HG03520 (cell line): Measurements from ENCODE around the gene TM6SF1.
"Not testable (repeated sequence)": the region's sequence is repeated elsewhere in the genome, so short reads cannot be mapped to it uniquely, and the experiment has no call there.

Experiments used
- ATAC-seq: cut with Tn5 transposase; IDR thresholded peaks from one replicate; pipeline ENCODE4 v1.9.1; 2021; ENCODE audit warnings: mild to moderate bottlenecking, moderate library complexity; ENCODE audit not compliant: unreplicated experiment

TM6SF1 gene

DNA sequence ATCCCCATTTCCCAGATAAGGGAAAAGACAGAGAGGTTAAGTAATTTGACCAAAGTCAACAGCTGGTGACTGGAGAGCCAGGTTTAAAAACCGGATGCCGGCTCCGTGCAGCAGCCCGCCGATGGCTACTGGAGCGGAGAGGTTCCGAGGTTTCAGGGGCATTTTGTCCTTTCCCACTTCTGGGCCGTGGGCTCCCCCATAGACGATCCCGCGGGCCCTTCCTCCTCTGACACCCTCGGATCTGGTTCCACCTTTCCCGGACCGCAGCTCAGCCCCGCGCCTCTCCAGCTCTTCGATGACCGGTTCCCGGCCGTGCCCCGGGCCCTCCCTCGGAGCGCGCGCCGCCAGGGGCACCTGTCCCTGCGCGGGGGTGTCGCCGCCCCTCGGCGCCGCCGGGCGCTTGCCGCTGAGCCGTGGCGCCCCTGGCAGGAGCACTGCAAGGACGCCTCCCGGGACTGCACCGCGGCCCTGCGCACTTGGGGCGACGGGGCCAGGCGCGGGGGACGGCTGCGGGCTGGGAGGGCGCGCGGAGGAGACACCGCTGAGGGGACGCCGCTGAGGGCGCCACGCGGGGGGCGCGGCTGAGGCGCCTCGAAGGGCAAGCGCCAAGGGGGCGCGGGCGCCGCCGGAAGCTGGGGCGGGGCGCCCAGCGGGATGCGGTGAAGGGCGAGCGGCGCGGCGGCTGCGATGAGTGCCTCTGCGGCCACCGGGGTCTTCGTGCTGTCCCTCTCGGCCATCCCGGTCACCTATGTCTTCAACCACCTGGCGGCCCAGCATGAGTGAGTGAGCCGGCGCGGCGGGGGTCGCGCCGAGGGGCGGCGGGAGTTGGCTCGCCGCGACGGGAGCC is at the start of gene TM6SF1:
TSS of gene TM6SF1 (plus strand) at position 652 of the 847 bp plus-strand sequence. CDS start at position 688, 36 bp downstream.
- no peak for ATAC-seq

DNA sequence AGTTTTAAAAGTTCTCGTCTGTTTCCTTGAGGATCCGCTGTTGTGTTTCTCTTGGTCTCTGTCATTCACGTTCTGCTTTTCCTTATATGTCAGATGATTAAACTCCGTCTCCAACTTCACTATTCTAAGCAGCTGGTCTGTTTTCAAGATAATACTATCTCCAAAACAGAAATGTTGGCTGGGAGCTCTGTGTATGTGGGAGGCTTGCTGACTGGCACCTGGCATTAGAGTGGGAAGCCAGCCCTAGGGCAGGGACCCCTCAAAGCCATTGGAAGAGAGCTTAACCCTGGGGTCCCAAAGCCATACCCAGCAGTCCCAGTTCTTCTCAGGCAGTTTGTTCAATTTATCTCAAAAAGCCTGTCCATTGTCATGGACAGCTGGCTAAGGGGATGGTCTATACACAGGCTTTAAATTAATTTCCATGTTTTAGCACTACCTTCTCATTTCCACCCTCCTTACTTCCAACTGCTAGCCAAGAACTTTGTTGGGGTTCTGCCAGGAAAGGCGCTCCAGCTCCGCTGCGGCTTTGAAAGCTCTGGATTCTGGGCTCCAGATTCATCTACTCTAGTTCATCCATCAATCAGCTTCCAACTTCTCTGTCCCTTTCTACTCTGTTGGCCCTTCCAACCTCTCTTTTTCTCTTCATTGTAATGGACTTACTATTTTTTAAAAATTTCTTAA is 49.6 kb upstream of the TM6SF1 start:
- ATAC-seq, result no peak

DNA sequence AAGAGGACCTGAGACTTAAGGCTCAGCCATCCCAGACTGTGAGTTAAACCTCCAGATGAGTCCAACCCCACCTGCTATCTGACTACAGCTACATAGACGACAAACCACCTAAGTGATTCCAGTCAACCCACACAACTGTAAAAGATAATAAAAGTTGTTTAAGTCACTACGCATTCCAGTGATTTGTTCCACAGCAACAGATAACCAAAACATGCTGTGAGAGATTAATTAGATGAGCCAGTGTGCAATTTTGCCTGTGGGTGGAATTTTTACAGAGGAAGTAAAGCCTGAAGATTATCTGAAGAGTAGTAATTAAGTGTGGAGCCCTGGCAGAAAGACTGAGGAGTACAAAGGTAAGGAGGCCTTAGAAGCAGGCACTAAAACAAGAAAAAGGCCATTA is 45.8 kb upstream of the TM6SF1 start:
- no peak for ATAC-seq

DNA sequence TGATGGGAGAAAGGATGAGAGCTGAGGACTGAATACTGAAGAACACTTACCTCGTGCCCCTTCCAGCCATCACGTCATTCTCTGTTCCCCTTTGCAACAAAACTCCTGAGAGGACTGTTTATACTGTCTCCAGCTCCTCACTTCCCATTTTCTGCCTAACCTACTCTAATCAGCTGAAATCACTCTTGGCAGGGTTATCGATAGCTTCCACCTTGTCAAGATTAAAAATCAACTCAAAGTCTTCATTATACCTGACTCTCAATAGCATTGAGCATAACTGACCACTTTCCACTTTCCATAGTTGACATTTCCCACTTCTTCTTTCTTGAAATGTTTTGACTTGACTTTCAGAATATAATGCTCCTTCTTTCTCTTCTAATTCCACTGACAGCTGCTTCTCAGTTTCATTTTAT is 44.7 kb upstream of the TM6SF1 start:
- ATAC-seq, result no peak

DNA sequence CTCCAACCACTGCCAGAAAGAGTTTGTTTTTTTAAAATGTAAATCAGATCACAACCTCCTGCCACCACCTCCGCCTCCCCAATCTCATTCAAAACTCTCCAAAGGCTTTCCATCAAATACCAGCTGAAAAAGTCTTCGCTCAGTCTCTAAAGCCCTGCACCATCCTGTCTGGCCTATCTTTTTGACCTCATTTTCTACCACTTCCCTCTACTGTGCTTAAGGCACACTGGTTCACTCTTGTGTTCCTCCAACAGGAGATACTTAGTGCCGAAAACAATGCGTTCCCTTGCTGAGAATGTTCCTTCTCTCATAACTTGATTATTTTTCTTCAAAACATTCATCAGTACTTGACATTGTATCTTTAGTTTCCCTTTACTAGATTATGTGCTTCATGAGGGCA is 43.9 kb upstream of the TM6SF1 start:
- no peak for ATAC-seq

DNA sequence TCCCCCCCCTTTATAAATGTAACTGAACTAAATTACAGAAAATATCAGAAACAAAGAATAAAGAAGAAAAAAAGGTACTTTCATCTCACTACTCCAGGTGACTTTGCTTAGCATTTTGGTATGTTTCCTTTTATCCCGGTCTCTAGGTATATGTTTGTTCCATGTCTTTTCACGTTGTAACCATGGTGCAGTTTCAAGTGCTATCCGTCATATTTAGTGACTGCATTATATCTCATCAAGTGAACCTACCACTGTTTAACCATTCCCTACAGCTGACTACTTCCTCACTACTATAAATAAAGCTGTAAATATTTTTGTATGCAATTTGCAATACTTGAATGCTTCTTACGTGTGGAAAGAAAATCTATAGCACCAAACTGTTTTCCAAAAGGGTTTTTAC is 42.6 kb upstream of the TM6SF1 start:
- ATAC-seq, result no peak

DNA sequence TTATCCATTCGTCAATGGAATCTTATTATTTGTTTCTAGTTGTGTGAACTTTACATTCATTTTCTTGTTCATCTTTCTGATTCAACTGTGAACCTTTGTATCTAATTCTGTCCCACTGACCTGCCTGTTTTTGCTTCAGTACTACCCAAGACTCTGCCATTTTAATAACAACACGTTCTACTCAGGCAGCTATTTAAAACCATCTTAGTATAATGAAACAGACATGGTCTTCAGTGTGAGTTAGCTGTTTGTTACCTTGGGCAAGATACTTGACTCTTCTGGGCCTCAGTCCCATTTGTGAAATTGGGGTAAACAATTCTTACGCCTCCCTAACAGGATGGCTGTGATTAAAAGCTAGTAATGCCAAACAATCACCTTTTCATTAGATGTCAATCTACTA is 42.0 kb upstream of the TM6SF1 start:
- ATAC-seq, result no peak

DNA sequence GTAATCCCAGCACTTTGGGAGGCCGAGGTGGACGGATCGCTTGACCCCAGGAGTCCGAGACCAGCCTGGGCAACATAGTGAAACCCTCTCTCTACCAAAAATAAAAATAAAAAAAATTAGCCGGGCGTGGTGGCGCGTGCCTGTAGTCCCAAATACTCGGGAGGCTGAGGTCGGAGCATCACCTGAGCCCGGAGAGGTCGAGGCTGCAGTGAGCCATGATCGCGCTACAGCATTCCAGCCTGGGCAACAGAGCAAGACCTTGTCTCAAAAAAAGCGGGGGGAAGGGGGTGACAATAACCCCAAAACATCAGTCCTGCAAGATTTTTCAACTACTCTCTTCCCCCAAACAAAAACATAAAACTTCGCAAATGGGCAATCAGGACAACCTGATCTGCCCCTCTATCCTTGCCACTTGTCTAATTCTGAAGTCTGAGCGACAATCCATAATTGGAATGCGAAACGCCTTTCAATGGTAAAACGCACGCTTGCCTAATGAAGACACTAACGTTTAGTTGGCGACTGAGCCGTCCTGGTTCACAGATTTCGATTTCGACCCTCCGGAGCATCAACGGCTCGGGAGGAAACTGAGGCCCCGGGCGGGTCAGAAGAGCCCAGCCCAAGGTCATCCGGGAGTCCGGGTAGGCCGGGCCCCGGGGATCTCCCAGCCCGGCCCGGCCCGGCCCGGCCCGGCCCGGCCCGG is 41.3 kb upstream of the TM6SF1 start:
- no peak for ATAC-seq

DNA sequence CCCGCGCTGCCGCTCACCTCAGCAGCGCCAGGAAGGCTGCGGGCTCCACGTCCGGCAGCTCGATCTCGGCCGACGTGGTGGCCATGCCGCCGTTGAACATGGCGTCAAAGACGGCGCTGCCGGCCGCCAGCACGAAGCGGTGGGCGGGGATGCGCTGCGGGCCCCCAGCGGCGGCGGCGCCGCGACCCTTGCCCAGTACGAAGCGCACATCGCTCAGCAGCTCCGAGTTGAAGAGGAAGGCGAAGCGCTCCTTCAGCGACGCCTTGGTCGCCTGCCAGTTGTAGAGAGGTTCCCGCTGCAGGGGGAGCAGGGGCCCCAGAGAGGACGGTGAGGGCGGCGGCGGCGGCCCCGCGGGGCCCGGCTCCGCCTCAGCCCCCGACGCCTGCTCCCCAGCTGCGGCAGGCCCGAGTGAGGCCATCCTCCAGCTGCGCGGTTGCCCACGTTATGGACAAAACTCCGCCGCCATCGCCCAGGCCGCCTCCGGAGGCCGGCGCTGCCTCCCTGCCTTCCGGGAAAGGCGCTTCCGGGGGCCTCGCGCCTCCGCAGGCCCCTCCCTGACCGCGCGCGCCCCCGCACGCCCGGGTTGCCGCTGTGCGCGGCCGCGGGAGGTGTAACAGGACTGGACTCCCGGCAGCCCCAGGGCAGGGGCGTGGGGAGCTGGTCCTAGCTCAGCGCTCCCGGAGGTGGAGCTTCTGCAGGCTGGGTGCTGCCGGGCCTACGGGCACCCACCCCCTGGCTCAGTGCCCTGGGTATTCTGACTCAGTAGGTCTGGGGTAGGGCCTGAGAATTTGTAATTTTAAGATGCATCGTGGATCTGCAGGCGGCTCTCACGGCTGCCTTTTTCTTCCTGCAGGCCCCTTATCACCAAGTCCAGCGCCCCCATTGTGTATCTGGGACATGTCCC is 40.5 kb upstream of the TM6SF1 start, which contains the start of gene BTBD1:
TSS of gene BTBD1 (minus strand) at position 519 of the 904 bp plus-strand sequence. CDS start at position 418, 101 bp downstream.
- peak; percentile 83 for ATAC-seq

DNA sequence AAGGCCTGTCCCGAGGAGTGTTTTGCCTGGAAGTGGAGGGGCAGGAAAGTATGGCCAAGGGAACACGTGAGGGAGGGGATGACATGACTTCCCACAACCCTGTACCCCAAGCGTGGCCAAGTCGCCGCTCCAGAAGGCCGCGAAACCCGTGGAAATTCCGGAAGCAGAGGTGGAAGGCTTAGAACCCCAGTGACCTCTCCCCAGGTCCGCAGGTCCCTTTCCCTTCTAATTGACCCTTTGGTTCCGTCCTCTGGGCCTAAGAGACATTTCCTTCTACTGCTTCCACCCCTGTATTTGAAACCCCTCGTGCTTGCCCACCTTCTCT is 39.8 kb upstream of the TM6SF1 start:
- ATAC-seq, result no peak

DNA sequence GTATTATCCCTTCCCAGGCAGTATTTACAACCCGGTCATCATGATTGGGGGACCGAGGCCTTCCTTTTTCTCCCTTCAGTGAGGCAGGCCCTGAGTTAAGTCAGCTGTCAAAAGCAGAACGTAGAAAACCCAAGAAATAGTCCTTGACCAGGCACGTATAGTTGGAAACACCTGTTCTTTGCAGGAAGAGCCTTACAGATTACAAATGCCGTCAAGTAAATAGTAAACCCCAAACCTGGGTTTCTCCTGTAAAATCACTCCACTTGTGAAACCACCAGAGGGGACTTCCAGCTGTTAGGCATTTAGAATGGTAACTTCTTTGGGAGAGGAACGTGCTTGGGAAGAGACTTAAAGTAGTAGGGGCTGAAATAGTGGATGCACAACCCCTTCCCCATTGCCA is 39.4 kb upstream of the TM6SF1 start:
- ATAC-seq, result no peak

DNA sequence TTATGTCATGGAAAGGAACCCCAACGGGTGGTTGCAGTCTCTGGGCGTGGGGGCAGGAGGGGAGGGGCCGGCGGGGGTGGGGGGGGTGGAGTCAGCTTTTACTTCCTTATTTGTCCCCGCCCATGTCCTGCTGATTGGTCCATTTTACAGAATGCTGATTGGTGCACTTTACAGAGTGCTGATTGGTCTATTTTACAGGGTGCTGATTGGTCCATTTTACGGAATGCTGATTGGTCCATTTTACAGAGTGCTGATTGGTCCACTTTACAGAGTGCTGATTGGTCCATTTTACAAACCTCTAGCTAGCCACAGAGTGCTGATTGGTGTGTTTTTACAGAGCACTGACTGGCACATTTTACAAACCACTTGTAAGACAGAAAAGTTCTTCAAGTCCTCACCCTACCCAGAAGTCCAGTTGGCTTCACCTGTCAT is 38.2 kb upstream of the TM6SF1 start:
- ATAC-seq, result not testable (repeated sequence)

DNA sequence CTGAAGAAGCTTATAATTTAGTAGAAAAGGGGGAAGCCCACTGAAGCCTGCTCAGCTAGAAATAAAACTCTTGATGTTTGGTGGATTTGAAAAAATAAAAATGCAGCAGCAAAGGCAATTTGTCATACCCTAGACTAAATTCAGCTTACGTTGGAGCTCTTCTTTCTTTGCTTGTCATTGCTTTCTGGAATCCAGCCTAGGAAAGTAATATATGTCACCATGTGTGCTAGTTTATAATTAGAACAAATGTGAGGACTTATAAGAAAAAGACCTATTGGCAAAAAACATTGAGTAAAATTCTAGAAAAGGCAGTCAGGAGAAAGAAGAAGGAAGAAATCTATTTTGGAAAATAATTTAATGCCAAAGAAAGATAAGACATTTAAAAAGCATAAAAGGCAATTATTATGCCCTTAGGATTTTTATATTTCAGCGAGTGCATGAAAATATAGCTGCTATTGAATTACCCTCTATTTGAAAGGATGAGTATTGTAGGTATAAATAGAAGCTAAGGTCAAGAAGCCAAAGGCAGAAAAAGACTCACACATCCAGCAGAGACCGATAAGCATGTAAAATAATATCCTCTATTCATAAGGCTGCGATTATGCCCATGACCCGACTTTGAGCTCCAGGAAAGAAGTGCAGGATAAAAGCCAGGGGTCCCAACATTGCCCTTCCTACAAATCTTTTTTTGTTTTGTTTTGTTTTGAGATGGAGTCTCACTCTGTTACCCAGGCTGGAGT is 29.8 kb upstream of the TM6SF1 start:
- ATAC-seq, result no peak

DNA sequence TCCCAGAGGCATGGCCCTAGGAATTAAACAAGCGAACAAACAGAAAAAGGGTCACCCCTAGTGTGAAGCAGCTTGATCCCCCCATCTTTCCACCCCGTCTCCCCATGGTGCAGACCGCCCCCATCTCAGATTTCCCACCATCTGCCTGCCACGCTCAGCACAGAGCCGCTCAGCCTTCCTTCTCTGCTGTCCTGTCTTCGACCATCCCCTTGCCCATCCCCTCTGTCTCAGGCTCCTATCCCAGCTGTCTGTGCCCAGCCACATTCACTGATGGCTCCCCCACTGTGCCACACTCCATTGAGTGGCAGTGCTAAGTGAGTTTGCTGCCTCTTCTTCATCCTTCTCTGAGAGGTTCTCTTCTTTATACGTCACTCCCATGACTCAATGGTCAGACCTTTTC is 28.7 kb upstream of the TM6SF1 start:
- no peak for ATAC-seq

DNA sequence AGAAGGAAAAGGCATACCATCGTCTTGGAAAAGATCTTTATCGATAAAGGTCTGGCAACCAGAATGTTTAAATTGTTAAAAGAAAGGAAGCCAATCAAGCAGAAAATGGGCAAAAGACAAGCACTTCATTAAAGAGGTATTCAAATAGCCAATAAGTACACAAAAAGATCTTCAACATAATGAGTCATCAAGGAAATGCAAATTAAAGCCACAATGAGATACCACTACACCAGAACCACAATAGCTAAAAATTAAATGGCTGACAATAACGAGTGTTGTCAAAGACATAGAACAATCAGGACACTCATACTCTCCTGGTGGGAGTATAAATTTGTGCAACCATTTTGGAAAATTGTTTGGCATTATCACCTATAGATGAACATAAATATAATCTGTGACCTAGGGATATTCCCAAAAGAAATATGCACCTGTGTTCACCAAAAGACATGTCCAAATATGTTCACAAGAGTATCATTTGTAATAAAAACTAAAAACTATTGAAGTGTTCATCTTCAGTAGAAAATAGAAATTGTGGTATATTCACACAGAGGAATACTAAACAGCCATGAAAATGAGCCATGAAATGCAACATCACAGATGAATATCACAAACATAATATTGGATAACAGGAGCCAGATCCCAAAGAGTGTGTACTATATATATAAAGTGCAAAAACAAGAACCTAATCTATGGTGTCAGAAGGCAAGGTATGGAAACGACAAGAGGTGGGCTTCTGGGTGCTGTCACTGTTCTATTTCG is 26.0 kb upstream of the TM6SF1 start:
- no peak for ATAC-seq

DNA sequence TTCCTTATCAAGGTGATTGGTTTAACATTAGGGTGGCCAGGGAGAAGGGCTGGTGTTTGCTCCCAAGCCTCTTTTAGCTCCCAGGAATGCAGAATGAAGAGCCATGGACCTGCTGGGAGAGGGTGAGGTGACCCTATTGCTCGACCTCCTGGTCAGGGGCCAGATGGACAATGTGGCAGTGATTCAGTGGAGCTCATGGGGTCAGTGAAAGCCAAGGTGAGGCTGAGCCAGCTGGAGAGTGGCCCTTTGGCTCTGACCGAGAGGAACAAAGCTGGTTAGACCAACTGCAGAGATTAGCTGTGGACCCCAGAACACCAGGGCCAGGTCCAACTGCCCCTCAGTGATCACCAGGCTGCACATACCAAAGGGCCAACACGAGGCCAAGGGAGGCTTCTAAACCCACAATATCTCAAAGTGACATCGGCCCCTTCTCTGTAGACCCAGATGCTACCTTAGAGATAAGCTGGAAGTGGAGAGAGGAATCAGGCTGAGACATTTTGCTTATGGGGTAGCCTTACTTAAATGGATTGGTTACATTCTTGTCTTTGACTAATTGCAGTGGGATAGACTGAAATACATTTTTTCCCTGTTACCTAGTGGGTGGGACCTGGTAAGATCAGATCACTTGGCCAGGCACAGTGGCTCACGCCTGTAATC is 24.6 kb upstream of the TM6SF1 start:
- no peak for ATAC-seq

DNA sequence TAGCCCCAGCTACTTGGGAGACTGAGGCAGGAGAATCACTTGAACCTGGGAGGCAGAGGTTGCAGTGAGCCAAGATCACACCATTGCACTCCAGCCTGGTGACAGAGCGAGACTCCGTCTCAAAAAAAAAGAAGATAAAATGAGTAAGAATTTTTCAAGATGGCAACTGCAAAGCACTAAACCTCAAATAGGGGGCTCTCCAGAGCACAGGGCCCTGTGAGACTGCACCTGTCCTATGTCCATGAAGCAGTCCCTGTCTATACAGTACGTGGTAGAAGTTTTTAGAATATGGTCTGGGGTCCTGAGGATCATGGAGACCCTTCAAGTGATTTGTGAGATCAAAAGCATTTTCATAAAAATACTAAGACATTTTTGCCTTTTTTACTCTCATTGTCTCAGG is 22.0 kb upstream of the TM6SF1 start:
- not testable (repeated sequence) for ATAC-seq

DNA sequence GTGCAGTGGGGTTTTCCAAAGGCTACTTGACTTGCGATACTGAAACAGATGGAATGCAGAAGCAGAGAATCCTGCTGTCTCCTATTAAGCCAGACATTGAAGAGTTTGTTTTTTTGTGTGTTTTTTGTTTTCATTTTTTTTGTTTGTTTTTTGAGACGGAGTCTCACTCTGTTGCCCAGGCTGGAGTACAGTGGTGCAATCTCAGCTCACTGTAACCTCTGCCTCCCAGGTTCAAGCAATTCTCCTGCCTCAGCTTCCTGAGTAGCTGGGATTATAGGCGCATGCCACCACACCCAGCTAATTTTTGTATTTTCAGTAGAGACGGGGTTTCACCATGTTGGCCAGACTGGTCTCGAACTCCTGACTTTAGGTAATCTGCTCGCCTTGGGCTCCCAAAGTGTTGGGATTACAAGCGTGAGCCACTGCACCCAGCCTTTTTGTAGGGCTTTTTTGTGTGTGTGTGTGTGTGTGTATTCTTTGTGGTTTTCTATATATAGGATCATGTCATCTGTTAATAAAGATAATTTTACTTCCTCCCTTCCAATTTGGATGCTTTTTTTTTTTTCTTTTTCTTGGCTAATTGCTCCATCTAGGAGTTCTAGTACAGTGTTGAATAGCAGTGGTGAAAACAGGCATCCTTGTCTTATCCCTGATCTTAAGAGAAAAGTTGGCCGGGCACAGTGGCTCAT is 21.4 kb upstream of the TM6SF1 start:
- not testable (repeated sequence) for ATAC-seq
